NCI-H1092 treated with DMSO at 0.1 percent for 48 hours (cell line): ENCODE results near the gene KLK1.

ENCODE experiments used
- DNase-seq: peaks from one replicate; lab custom pipeline; 2025; lab: John Stamatoyannopoulos, UW

The KLK1 gene

GRCh38 chr19:50835785-50836542 lies 12.4 kb upstream of the KLK1 start:
- DNase-seq = peak; percentile 42

- DNase-seq = peak; percentile 39
These were observed 11.7 kb upstream of the KLK1 start for GRCh38 chr19:50835103-50835784.

- no peak for DNase-seq
These were observed 10.2 kb upstream of the KLK1 start for GRCh38 chr19:50833802-50834167.

DNA sequence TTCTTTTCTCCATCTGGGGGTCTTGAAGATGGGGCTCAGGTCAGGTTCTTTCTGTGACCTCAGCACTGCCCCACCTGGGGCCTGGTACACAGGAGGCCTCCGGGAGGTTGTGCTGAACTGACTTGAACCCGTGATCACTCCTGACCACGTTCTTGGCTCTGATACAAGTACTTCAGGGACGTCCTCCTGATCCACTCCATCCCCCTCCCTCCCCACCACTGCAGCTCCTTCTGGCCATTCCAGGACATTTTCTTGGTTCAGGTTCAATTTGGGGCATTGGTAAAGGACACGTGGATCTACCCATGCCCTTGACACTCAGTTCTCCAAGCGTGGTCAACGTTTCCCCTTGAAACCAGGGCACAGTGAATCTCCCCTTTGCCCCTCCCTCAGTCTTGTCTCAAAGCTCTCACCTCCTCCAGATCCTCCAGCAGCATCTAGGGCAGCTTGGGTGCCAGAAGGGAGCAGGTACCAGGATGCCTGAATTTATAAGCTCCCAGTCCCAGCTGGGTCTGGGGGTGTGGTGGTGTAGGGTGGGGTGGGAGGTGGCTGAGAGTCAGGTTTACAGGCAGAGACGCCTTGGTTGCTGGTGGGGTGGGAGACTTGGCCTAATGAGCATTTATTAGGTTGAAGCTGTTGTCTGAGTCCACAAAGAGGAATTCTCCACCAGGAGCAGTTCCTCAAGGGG lies 9.7 kb upstream of the KLK1 start, which contains the start of gene KLK15:
TSS of gene KLK15 (minus strand) at position 458 of the 685 bp plus-strand sequence. CDS start 2,082 bp downstream, outside the sequence.
- no peak for DNase-seq

DNA sequence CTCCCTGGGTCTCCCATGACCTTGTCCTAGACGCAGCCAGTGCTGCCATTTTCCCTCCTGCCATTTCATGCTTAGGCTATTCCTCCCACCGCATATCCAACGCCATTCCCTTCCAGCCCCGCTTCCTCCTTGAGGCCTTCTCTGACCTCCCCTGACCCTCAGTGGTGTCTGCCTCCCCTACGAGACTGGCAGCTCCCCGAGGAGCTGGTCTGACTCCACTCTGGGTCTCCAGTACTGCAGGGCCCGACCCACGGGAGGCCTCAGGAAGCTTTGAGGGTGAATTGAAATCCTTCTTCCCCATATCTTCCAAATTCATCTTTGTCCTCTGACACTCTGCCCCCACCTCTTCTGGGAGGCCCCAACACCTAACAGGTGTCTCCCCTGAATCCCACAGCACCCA lies 9.1 kb upstream of the KLK1 start:
- DNase-seq = no peak

- DNase-seq = no peak
These were observed 7.4 kb upstream of the KLK1 start for GRCh38 chr19:50831026-50831396.

- no peak for DNase-seq
These were observed 6.9 kb upstream of the KLK1 start for GRCh38 chr19:50830266-50831025.

- DNase-seq = no peak
These were observed 6.2 kb upstream of the KLK1 start for GRCh38 chr19:50829801-50830200.

GRCh38 chr19:50827476-50827875 lies 3.9 kb upstream of the KLK1 start:
- DNase-seq = no peak

DNA sequence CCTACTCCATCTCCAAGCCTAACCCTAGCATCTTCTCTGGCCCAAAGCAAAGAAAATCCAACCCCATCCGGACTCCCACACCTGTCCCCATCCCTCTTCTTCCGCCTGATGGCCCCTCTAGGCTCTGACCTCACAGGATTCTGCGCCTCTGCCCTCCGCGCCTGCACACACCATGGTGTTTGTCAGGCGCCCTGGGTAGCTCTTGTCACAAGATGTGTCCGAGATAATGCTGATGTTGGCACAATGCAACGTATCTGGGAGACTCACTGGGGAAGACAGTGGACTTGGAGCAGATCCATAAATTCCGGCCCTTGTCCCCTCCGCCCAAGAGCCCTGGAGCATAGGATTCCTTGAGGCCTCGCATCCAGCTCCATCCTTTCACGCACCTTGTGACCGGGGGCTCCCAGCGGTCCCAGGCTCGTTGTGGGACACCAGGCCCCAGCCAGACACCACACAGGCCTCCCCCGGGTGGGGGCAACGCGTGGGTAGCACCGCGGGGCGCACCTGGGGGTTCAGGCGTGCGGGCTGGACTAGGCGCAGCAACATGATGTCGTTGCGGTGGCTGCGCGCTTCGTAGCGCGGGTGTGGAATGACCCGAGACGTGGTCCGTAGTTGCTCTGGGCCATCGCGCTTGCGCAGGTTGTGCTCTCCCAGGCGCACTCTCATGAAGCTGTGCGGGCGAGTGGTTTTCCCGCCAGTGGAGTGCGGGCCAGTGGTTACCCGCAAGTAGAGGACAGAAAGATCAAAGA lies 3.1 kb upstream of the KLK1 start:
- no peak for DNase-seq

- DNase-seq = no peak
These were observed 852 bp downstream of the KLK1 start for GRCh38 chr19:50822661-50823208.

- no peak for DNase-seq
These were observed 2.0 kb downstream of the KLK1 start for GRCh38 chr19:50821622-50822021.

- DNase-seq = no peak
These were observed 2.4 kb downstream of the KLK1 start for GRCh38 chr19:50821248-50821612.

DNA sequence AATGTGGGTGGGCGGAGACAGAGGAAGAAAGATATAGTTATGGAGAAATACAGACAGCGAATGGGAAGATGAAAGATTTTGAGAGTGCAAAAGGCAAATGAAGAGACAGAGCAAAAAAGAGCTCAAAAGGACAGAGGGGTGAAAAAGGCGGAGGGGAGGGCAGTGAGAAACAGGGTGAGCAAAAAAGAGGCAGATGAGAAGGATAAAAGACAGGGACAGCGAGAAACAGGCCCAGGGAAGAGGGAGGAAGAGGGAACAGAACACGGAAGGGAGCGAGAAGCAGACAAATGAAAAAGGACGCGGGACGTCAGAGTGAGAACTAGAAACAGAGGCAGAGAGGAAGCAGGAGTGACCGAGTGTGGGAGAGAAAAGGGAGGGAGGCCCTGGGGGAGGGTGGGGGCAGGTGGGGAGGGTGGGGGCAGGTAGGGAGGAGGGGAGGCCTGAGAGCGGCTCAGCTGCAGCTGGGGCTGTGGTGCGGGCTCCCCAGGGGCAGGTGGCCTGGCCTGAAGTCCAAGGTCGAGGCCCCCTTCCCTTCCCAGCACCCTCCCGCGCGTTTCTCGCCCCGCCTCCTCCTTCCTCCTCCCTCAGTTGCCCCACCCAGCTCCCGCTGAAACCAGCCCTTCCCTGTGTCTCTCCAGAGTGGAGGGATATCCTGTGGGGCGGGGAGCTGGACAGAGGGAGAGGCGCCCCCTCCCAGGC lies 2.9 kb downstream of the KLK1 start:
- DNase-seq = no peak

DNA sequence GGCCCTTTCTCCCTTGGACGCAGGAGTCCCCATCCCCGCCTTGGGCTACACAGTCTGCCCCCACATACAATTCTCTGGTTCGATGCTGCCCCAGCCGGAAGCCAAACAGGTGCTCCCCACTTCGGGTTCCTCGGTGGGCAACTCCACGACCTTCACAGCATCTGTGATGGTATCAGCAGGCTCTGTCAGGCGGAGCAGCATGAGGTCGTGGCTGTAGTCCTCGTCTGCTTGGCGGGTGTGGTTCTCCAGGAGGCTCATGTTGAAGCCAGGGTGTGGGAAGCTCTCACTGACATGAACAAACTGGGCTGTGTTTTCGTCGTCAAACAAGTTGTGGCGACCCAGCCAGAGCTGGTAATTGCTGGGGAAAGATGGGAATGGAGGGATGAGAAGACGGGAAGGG lies 3.5 kb downstream of the KLK1 start:
- DNase-seq = no peak

DNA sequence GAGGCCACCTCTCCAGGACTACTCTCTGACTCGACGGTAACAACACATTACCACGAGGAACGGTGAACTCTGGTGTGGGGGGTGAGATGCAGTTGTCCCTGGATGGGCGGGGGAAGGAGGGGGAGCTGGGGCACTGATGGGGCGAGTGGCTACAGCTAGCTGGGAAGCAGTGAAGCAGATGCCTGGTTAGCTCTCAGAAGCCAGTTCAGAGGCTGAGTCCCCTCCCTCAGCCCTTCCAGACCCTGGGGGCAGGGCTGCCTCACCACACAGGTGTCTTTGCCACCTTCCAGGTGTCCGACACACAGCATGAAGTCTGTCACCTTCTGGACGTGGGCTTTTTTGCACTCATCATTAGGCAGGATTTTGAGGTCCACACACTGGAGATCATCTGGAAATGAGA lies 4.0 kb downstream of the KLK1 start:
- DNase-seq = no peak

DNA sequence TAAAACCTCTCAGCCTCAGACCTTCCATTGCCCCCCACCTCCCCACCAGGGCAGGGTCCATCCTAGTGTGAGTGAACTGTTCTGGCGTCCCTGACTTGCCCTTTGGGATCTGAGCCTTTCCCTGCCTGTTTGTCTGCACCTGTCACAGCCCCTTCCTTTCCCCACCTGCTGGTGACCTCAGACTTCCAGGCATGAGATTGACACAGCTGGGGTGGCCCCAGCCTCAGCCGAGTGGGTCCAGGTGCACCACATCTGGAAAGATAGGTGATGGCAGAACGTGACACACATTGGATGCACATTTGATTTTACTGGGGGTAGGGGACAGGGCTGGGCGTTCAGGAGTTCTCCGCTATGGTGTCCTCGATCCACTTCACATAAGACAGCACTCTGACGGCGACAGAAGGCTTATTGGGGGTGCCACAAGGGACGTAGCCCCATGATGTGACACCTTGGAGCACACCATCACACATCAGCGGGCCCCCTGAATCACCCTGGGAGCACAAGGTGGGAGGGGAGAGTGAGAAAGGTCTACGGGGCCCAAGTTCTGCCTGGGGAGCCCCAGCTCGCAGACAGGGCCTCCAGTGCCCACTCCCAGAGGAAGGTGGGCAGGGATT lies 4.6 kb downstream of the KLK1 start:
- no peak for DNase-seq

- peak; percentile 23 for DNase-seq
These were observed 5.4 kb downstream of the KLK1 start for GRCh38 chr19:50817941-50818858.

DNA sequence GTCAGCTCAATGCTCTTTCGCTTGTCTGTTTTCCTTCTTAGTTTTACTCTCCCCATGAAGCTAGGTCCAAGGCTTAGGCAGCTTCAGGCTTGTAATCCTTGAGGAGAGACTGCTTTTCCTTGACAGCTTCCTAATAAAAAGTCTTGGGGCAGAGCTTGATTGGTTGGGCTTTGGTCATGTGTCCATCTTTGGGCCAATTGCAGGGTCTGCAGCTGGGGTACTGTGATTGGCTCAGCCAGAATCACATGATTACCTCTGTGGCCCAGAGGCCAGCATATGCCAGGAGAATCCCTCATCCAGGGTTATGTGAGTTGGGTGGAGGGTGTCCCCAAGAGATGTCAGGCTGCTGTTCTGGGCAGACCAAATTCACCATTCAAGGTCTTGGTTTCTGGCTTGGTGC lies 8.1 kb downstream of the KLK1 start:
- no peak for DNase-seq
